ENCODE measurements around the gene PROC. TPM values are rescaled to one million over a fixed set of nuclear protein-coding genes. Genes with fewer than 3 reads are reported as not detected.

PROC gene
- total and polyA plus RNA-seq, 9 donors: 0.51 to 1.1 TPM; not detected in 7

DNA sequence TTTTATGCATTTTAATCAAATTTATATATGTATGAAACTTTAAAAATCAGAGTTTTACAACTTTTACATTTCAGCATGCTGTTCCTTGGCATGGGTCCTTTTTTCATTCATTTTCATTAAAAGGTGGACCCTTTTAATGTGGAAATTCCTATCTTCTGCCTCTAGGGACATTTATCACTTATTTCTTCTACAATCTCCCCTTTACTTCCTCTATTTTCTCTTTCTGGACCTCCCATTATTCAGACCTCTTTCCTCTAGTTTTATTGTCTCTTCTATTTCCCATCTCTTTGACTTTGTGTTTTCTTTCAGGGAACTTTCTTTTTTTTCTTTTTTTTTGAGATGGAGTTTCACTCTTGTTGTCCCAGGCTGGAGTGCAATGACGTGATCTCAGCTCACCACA, 5.7 kb downstream of the PROC start:
- Histone ChIP-seq H3K36me3 (no peaks in the 10 kb centered on the region), H3K9me3 (no peaks in the 10 kb centered on the region), H3K27me3 (no peaks in the 10 kb centered on the region), H3K4me3 (no peak overlapping the region), H3K4me1 (ENCODE audit: insufficient read depth) (no peaks in the 10 kb centered on the region), H3K27ac (no peak overlapping the region)
- TF ChIP-seq, protein P1, sequence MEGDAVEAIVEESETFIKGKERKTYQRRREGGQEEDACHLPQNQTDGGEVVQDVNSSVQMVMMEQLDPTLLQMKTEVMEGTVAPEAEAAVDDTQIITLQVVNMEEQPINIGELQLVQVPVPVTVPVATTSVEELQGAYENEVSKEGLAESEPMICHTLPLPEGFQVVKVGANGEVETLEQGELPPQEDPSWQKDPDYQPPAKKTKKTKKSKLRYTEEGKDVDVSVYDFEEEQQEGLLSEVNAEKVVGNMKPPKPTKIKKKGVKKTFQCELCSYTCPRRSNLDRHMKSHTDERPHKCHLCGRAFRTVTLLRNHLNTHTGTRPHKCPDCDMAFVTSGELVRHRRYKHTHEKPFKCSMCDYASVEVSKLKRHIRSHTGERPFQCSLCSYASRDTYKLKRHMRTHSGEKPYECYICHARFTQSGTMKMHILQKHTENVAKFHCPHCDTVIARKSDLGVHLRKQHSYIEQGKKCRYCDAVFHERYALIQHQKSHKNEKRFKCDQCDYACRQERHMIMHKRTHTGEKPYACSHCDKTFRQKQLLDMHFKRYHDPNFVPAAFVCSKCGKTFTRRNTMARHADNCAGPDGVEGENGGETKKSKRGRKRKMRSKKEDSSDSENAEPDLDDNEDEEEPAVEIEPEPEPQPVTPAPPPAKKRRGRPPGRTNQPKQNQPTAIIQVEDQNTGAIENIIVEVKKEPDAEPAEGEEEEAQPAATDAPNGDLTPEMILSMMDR (IDR thresholded peaks at IDR 0.05): no peak
- TF ChIP-seq EP300 (IDR thresholded peaks at IDR 0.05) (no peak), POLR2A (IDR thresholded peaks at IDR 0.05) (no peak)
- no peak for DNase-seq
- WGBS, 3 donors: 13 to 47% (median 40%) methylated on average over 1 of the region's 1 CpG
- intact Hi-C loops (cut with DNase I): no loop called here

DNA sequence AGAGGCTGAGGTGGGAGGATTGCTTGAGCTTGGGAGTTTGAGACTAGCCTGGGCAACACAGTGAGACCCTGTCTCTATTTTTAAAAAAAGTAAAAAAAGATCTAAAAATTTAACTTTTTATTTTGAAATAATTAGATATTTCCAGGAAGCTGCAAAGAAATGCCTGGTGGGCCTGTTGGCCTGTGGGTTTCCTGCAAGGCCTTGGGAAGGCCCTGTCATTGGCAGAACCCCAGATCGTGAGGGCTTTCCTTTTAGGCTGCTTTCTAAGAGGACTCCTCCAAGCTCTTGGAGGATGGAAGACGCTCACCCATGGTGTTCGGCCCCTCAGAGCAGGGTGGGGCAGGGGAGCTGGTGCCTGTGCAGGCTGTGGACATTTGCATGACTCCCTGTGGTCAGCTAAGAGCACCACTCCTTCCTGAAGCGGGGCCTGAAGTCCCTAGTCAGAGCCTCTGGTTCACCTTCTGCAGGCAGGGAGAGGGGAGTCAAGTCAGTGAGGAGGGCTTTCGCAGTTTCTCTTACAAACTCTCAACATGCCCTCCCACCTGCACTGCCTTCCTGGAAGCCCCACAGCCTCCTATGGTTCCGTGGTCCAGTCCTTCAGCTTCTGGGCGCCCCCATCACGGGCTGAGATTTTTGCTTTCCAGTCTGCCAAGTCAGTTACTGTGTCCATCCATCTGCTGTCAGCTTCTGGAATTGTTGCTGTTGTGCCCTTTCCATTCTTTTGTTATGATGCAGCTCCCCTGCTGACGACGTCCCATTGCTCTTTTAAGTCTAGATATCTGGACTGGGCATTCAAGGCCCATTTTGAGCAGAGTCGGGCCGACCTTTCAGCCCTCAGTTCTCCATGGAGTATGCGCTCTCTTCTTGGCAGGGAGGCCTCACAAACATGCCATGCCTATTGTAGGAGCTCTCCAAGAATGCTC, 6.6 kb downstream of the PROC start:
- Histone ChIP-seq H3K4me3 (no peak overlapping the region), H3K4me1 (ENCODE audit: insufficient read depth) (no peaks in the 10 kb centered on the region), H3K9me3 (no peaks in the 10 kb centered on the region), H3K36me3 (no peaks in the 10 kb centered on the region), H3K27ac (no peak overlapping the region), H3K27me3 (no peaks in the 10 kb centered on the region)
- no peak for DNase-seq
- no peak for TF ChIP-seq EP300 (IDR thresholded peaks at IDR 0.05)
- TF ChIP-seq, protein P1 (IDR thresholded peaks at IDR 0.05): no peak
- TF ChIP-seq POLR2A (IDR thresholded peaks at IDR 0.05): no peak
- 79 to 82% (median 79%) methylated on average over 13 of the region's 13 CpGs for WGBS, 3 donors
- intact Hi-C loops (cut with DNase I): no loop called here

DNA sequence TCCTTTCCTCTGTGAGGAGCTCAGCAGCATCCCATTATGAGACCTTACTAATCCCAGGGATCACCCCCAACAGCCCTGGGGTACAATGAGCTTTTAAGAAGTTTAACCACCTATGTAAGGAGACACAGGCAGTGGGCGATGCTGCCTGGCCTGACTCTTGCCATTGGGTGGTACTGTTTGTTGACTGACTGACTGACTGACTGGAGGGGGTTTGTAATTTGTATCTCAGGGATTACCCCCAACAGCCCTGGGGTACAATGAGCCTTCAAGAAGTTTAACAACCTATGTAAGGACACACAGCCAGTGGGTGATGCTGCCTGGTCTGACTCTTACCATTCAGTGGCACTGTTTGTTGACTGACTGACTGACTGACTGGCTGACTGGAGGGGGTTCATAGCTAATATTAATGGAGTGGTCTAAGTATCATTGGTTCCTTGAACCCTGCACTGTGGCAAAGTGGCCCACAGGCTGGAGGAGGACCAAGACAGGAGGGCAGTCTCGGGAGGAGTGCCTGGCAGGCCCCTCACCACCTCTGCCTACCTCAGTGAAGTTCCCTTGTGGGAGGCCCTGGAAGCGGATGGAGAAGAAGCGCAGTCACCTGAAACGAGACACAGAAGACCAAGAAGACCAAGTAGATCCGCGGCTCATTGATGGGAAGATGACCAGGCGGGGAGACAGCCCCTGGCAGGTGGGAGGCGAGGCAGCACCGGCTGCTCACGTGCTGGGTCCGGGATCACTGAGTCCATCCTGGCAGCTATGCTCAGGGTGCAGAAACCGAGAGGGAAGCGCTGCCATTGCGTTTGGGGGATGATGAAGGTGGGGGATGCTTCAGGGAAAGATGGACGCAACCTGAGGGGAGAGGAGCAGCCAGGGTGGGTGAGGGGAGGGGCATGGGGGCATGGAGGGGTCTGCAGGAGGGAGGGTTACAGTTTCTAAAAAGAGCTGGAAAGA, 7.6 kb downstream of the PROC start:
- Histone ChIP-seq H3K4me1 (ENCODE audit: insufficient read depth) (no peaks in the 10 kb centered on the region), H3K36me3 (no peaks in the 10 kb centered on the region), H3K4me3 (no peak overlapping the region), H3K9me3 (no peaks in the 10 kb centered on the region), H3K27ac (no peak overlapping the region), H3K27me3 (no peaks in the 10 kb centered on the region)
- intact Hi-C loops (cut with DNase I): no loop called here
- 92 to 94% (median 92%) methylated on average over 16 of the region's 16 CpGs for WGBS, 3 donors
- DNase-seq: no peak
- TF ChIP-seq EP300 (IDR thresholded peaks at IDR 0.05): no peak
- TF ChIP-seq POLR2A (IDR thresholded peaks at IDR 0.05): no peak
- TF ChIP-seq, protein P1 (IDR thresholded peaks at IDR 0.05): no peak

DNA sequence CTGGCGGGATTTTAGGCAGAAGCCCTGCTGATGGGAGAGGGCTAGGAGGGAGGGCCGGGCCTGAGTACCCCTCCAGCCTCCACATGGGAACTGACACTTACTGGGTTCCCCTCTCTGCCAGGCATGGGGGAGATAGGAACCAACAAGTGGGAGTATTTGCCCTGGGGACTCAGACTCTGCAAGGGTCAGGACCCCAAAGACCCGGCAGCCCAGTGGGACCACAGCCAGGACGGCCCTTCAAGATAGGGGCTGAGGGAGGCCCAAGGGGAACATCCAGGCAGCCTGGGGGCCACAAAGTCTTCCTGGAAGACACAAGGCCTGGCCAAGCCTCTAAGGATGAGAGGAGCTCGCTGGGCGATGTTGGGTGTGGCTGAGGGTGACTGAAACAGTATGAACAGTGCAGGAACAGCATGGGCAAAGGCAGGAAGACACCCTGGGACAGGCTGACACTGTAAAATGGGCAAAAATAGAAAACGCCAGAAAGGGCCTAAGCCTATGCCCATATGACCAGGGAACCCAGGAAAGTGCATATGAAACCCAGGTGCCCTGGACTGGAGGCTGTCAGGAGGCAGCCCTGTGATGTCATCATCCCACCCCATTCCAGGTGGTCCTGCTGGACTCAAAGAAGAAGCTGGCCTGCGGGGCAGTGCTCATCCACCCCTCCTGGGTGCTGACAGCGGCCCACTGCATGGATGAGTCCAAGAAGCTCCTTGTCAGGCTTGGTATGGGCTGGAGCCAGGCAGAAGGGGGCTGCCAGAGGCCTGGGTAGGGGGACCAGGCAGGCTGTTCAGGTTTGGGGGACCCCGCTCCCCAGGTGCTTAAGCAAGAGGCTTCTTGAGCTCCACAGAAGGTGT, 8.5 kb downstream of the PROC start:
- Histone ChIP-seq H3K27ac (no peak overlapping the region), H3K27me3 (no peaks in the 10 kb centered on the region), H3K4me1 (ENCODE audit: insufficient read depth) (no peaks in the 10 kb centered on the region), H3K9me3 (no peaks in the 10 kb centered on the region), H3K4me3 (no peak overlapping the region), H3K36me3 (no peaks in the 10 kb centered on the region)
- intact Hi-C loops (cut with DNase I): no loop called here
- no peak for TF ChIP-seq EP300 (IDR thresholded peaks at IDR 0.05)
- TF ChIP-seq, protein P1 (IDR thresholded peaks at IDR 0.05): no peak
- no peak for TF ChIP-seq POLR2A (IDR thresholded peaks at IDR 0.05)
- DNase-seq: no peak
- WGBS, 3 donors: 87 to 94% (median 90%) methylated on average over 10 of the region's 10 CpGs

Data from ovary (tissue), 9 donors.